HFF-Myc (cell line): ENCODE results near the gene PRRC2B.
"Not testable (repeated sequence)": the region's sequence is repeated elsewhere in the genome, so short reads cannot be mapped to it uniquely, and the experiment has no call there.

Experiments
- DNase-seq: peaks from one replicate; pipeline ENCODE4 v3.0.0-alpha.2; 2011; ENCODE audit warnings: low read depth; ENCODE audit errors: extremely low read depth
- H3K4me3 ChIP-seq: replicated peaks from 2 replicates; pipeline ENCODE4 v1.5.1; 2011; ENCODE audit warnings: low read depth, mild to moderate bottlenecking, control low read depth, low read length
- CTCF ChIP-seq: IDR thresholded peaks from 2 replicates; pipeline ENCODE4 v1.5.1; 2012; ENCODE audit warnings: mild to moderate bottlenecking, low read depth, low read length, control low read depth; ENCODE audit errors: missing control alignments

The PRRC2B gene

GRCh38 chr9:131370638-131371037 lies 23.2 kb upstream of the PRRC2B start:
- TF ChIP-seq CTCF = no peak
- no peak for DNase-seq
- no peak overlapping the region for H3K4me3 ChIP-seq

DNA sequence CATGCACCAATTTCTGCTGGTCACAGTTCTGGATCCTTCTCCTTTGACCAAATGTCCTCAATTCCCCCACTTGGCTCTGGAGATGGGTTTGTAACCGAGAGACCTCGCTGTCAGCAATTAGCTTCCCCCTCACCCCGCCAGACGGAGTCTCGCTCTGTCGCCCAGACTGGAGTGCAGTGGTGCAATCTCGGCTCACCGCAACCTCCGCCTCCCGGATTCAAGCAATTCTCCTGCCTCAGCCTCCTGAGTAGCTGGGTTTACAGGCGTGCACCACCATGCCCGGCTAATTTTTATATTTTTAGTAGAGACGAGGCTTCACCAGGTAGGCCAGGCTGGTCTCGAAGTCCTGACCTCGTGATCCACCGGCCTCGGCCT lies 21.3 kb upstream of the PRRC2B start:
- DNase-seq = not testable (repeated sequence)
- H3K4me3 ChIP-seq = peak overlapping the region; percentile 64

GRCh38 chr9:131374638-131375037 lies 19.2 kb upstream of the PRRC2B start:
- not testable (repeated sequence) for H3K4me3 ChIP-seq, DNase-seq

- no peak for TF ChIP-seq CTCF
- no peak for DNase-seq
- no peak overlapping the region for H3K4me3 ChIP-seq
Measured at GRCh38 chr9:131379056-131379455, 14.8 kb upstream of the PRRC2B start.

GRCh38 chr9:131382850-131383729 lies 10.8 kb upstream of the PRRC2B start:
- peak; percentile 92 for DNase-seq
- no peak for TF ChIP-seq CTCF
- no peak overlapping the region for H3K4me3 ChIP-seq

- H3K4me3 ChIP-seq = no peak overlapping the region
- TF ChIP-seq CTCF = no peak
- no peak for DNase-seq
Measured at GRCh38 chr9:131385296-131385695, 8.6 kb upstream of the PRRC2B start.

GRCh38 chr9:131386281-131386680 lies 7.6 kb upstream of the PRRC2B start:
- no peak for TF ChIP-seq CTCF
- no peak overlapping the region for H3K4me3 ChIP-seq
- DNase-seq = no peak

- TF ChIP-seq CTCF = no peak
- no peak for DNase-seq
- H3K4me3 ChIP-seq = no peak overlapping the region
Measured at GRCh38 chr9:131387394-131387793, 6.5 kb upstream of the PRRC2B start.
